Stomach (tissue), 4 donors: ENCODE measurements around the gene XPO5.

Experiments
- CTCF ChIP-seq, 7 experiments: fragments of 450-650 bp in 4 of 7; fragments of 200-600 bp in 3 of 7; sonication (generic) in 3 of 7; IDR thresholded peaks; one replicate each; pipeline ENCODE4 v1.5.1; 2016 to 2019; ENCODE audit warnings: antibody characterized with exemption in 7 of 7, control low read depth in 2 of 7, mild to moderate bottlenecking in 1 of 7
- POLR2A ChIP-seq, 4 donors: fragments of 450-650 bp; IDR thresholded peaks; one replicate each; pipeline ENCODE4 v1.6.1; 2016; ENCODE audit warnings: antibody characterized with exemption in 4 of 4, control low read depth in 2 of 4, mild to moderate bottlenecking in 1 of 4, moderate library complexity in 1 of 4

GRCh38 chr6:43614396-43614730, 38.5 kb upstream of the XPO5 start:
- TF ChIP-seq CTCF (IDR thresholded peaks at IDR 0.05) (no peak), POLR2A (IDR thresholded peaks at IDR 0.05) (no peak)
